WTC11 (cell line): ENCODE measurements around the gene NAALAD2.

Source experiments
- FOXJ3 ChIP-seq: sonication (generic); formaldehyde crosslinking; IDR thresholded peaks from 2 replicates; pipeline ENCODE4 v1.9.0; 2021; ENCODE audit warnings: missing genetic modification reagents, mild to moderate bottlenecking, borderline replicate concordance
- JAZF1 ChIP-seq: fragments of 250-450 bp; sonication (Bioruptor Pico); IDR thresholded peaks from 2 replicates; pipeline ENCODE4 v1.9.0; 2021; ENCODE audit warnings: moderate library complexity, mild to moderate bottlenecking, inconsistent platforms
- JUN ChIP-seq: sonication (generic); formaldehyde crosslinking; IDR thresholded peaks from 2 replicates; pipeline ENCODE4 v1.8.0; 2023; ENCODE audit warnings: mild to moderate bottlenecking, missing genetic modification reagents
- TF ChIP-seq, protein P1 (sequence below): fragments of 200-600 bp; IDR thresholded peaks from 2 replicates; pipeline ENCODE4 v1.8.0; 2022; ENCODE audit warnings: antibody characterized with exemption
- TF ChIP-seq, protein P2 (sequence below): sonication (generic); formaldehyde crosslinking; IDR thresholded peaks from 2 replicates; pipeline ENCODE4 v1.8.0; 2023; ENCODE audit warnings: mild to moderate bottlenecking, missing genetic modification reagents

DNA sequence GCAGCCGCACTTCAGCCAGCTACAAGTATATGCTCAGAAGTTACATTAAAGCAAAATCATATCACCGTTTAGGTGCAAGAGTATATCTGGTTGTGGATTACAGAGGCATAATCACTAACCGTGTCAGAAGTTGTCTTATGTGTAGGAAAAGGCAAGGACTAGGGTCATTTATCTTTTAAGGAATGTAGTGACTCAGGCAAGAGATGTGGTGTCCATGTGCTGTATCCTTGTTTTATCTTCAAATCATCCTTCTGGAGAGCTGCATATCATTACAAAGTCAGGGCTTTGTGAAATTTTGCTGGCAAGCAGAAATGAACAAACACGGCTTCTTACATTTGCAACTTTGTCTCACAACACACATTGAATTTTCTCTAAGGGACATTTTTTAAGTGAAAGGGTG lies 101.1 kb downstream of the NAALAD2 start:
- TF ChIP-seq FOXJ3 (CRISPR knock-in tag) (no peak), JAZF1 (no peak), JUN (no peak)
- TF ChIP-seq, protein P1, sequence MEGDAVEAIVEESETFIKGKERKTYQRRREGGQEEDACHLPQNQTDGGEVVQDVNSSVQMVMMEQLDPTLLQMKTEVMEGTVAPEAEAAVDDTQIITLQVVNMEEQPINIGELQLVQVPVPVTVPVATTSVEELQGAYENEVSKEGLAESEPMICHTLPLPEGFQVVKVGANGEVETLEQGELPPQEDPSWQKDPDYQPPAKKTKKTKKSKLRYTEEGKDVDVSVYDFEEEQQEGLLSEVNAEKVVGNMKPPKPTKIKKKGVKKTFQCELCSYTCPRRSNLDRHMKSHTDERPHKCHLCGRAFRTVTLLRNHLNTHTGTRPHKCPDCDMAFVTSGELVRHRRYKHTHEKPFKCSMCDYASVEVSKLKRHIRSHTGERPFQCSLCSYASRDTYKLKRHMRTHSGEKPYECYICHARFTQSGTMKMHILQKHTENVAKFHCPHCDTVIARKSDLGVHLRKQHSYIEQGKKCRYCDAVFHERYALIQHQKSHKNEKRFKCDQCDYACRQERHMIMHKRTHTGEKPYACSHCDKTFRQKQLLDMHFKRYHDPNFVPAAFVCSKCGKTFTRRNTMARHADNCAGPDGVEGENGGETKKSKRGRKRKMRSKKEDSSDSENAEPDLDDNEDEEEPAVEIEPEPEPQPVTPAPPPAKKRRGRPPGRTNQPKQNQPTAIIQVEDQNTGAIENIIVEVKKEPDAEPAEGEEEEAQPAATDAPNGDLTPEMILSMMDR: no peak
- TF ChIP-seq, protein P2, sequence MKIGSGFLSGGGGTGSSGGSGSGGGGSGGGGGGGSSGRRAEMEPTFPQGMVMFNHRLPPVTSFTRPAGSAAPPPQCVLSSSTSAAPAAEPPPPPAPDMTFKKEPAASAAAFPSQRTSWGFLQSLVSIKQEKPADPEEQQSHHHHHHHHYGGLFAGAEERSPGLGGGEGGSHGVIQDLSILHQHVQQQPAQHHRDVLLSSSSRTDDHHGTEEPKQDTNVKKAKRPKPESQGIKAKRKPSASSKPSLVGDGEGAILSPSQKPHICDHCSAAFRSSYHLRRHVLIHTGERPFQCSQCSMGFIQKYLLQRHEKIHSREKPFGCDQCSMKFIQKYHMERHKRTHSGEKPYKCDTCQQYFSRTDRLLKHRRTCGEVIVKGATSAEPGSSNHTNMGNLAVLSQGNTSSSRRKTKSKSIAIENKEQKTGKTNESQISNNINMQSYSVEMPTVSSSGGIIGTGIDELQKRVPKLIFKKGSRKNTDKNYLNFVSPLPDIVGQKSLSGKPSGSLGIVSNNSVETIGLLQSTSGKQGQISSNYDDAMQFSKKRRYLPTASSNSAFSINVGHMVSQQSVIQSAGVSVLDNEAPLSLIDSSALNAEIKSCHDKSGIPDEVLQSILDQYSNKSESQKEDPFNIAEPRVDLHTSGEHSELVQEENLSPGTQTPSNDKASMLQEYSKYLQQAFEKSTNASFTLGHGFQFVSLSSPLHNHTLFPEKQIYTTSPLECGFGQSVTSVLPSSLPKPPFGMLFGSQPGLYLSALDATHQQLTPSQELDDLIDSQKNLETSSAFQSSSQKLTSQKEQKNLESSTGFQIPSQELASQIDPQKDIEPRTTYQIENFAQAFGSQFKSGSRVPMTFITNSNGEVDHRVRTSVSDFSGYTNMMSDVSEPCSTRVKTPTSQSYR (CRISPR knock-in tag): no peak
